ENCODE data around the gene HDGF. TPM values are rescaled to one million over a fixed set of nuclear protein-coding genes. Genes with fewer than 3 reads are reported as not detected.

HDGF gene
- total RNA-seq, 1 donor from 2014 or later, result 153 TPM

DNA sequence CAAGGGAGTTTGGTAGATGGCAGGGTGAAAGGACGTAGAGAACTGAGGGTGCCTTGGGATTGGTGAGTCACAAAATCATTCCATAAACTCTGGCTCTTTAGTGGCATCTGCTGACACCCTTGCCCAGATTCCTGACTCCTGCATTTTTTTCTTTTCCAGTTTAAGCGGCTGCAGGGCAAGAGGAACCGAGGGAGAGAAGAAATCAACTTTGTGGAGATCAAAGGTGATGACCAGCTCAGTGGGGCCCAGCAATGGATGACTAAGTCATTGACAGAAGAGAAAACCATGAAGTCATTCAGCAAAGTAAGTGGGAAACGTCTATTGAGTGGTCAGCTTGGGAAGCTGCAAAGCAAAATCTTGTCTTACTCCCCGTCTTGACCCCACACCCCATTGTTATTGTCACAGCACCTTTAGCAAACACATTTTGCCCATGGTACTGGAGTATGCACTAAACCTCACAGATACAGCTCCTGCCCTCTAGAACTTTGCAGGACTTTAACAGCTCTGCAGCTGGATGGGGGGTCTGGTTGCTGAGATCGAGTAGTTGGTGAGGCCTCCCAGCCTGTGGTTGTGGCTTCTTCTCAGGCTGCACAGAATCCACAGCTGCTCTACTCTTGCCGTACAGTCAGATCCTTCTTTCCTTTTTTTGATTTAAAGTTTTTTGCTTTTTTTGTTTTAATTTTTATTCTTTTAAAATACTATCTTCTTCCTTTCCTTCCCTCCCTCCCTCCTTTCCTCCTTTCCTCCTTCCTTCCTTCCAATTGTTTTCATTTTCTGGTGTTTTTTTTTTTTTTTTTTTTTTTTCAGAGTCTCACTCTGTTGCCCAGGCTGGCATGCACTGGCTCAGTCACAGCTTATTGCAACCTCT is 43.3 kb upstream of the HDGF start:
- TF ChIP-seq CTCF (IDR thresholded peaks at IDR 0.05), result no peak
- no peak overlapping the region for H3K4me3 ChIP-seq
- no peak overlapping the region for H3K27ac ChIP-seq
- H3K27me3 ChIP-seq, result no peaks in the 10 kb centered on the region
- peaks cover 70 to 96% of the 10 kb centered on the region in 2 donors for H3K36me3 ChIP-seq
- no peaks in the 10 kb centered on the region for H3K4me1 ChIP-seq
- no peaks in the 10 kb centered on the region for H3K9me3 ChIP-seq
- intact Hi-C loops (cut with DNase I), result no loop called here
- peak in 1 of 2 donors; percentile 16 for DNase-seq (ENCODE audit: low spot score in 2 of 2)

DNA sequence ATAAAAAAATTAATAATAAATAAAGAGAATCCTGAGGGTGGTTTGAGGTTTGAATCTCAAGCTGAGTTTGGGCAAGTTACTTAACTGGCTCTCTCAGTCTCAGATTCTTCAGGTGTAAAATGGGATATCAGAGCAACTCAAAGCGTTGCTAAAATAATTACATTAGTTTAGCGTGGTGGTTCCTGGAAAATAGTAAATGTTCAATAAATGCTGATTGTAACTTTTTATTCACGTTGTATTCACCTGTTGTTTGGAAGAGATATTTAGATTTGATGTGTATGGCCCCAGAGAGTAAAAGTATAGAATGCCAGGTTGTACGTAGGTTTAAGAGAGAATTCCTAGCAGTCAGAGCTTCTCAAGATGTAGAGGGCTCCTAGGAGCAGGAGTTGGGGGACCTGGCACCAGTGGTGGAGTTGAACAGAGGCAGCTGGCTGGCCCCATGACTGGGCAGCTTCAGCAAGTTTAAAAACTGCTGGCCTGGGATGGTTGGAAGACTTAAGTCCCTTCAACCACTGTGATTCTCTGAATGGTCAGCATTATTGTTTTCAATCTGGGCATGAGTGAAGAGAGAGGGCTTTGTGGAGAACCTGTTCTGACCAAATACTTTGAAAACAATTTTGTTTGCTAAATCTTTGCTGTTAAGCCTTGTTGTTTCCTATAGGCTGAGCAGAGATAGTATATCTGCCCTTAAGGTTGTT is 38.3 kb upstream of the HDGF start:
- Histone ChIP-seq H3K27me3 (no peaks in the 10 kb centered on the region), H3K27ac (no peak overlapping the region), H3K9me3 (no peaks in the 10 kb centered on the region), H3K4me1 (no peaks in the 10 kb centered on the region), H3K4me3 (no peak overlapping the region), H3K36me3 (peaks cover 60 to 88% of the 10 kb centered on the region in 2 donors)
- no peak for TF ChIP-seq CTCF (IDR thresholded peaks at IDR 0.05)
- DNase-seq (ENCODE audit: low spot score in 2 of 2), result no peak
- intact Hi-C loops (cut with DNase I), result no loop called here

DNA sequence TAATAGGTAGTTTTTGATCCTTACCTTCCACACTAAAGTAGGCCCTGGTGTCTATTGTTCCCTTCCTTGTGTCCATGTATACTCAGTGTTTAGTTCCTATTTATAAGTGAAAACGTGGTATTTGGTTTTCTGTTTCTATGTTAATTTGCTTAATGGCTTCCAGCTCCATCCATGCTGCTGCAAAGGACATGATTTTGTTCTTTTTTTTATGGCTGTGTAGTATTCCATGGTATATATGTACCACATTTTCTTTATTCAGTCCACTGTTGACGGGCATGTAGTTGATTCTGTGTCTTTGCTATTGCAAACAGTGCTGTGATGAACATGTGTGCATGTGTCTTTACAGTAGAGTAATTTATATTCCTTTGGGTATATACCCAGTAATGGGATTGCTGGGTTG is 36.7 kb upstream of the HDGF start:
- no peak overlapping the region for H3K4me3 ChIP-seq
- H3K4me1 ChIP-seq, result no peaks in the 10 kb centered on the region
- no peak for TF ChIP-seq CTCF (IDR thresholded peaks at IDR 0.05)
- H3K27ac ChIP-seq, result no peak overlapping the region
- H3K27me3 ChIP-seq, result no peaks in the 10 kb centered on the region
- intact Hi-C loops (cut with DNase I), result no loop called here
- peaks cover 62 to 88% of the 10 kb centered on the region in 2 donors for H3K36me3 ChIP-seq
- H3K9me3 ChIP-seq, result no peaks in the 10 kb centered on the region
- DNase-seq (ENCODE audit: low spot score in 2 of 2), result no peak

DNA sequence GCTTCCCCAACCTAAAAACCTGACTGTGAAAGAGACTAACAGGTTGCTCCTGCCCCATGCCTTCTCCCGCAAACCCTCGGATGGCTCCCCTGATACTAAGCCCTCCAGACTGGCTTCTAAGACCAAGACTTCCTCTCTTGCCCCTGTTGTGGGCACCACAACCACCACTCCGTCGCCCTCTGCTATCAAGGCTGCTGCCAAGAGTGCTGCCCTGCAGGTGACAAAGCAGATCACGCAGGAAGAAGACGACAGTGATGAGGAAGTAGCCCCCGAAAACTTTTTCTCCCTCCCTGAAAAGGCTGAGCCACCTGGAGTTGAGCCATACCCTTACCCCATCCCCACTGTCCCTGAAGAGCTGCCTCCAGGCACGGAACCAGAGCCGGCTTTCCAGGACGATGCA is 35.2 kb upstream of the HDGF start:
- H3K9me3 ChIP-seq, result no peaks in the 10 kb centered on the region
- H3K27ac ChIP-seq, result no peak overlapping the region
- TF ChIP-seq CTCF (IDR thresholded peaks at IDR 0.05), result no peak
- H3K4me1 ChIP-seq, result no peaks in the 10 kb centered on the region
- H3K4me3 ChIP-seq, result no peak overlapping the region
- peaks cover 55 to 85% of the 10 kb centered on the region in 2 donors for H3K36me3 ChIP-seq
- no peak for DNase-seq (ENCODE audit: low spot score in 2 of 2)
- no peaks in the 10 kb centered on the region for H3K27me3 ChIP-seq
- intact Hi-C loops (cut with DNase I), result no loop called here

GRCh38 chr1:156785458-156785857 is 34.0 kb upstream of the HDGF start:
- no peaks in the 10 kb centered on the region for H3K27me3 ChIP-seq
- peaks cover 54 to 75% of the 10 kb centered on the region in 2 donors for H3K36me3 ChIP-seq
- no peak for DNase-seq (ENCODE audit: low spot score in 2 of 2)
- H3K27ac ChIP-seq, result no peak overlapping the region
- H3K9me3 ChIP-seq, result no peaks in the 10 kb centered on the region
- H3K4me3 ChIP-seq, result no peak overlapping the region
- intact Hi-C loops (cut with DNase I), result no loop called here
- no peak for TF ChIP-seq CTCF (IDR thresholded peaks at IDR 0.05)
- peaks cover 0 to 3% of the 10 kb centered on the region in 2 donors for H3K4me1 ChIP-seq
